ENCODE measurements around the gene KIAA0513. TPM values are rescaled to one million over a fixed set of nuclear protein-coding genes. Genes with fewer than 3 reads are reported as not detected.

The KIAA0513 gene
- total RNA-seq, 1 experiment from 2014 or later, result 0.97 TPM

- no peak overlapping the region for H3K9ac ChIP-seq (ENCODE audit: low read length)
- H3K9me2 ChIP-seq (replicated peaks; ENCODE audit: insufficient read depth, low read length), result no peaks in the 10 kb centered on the region
- no peak overlapping the region for H3K27ac ChIP-seq (ENCODE audit: low read length)
- H2AFZ ChIP-seq (ENCODE audit: low read length), result no peak overlapping the region
- H3K36me3 ChIP-seq (ENCODE audit: insufficient read depth, low read length), result no peaks in the 10 kb centered on the region
- no peaks in the 10 kb centered on the region for H4K20me1 ChIP-seq (ENCODE audit: insufficient read depth, low read depth, low read length)
- H3K4me1 ChIP-seq (ENCODE audit: low read length), result peaks cover 21% of the 10 kb centered on the region
- no peak overlapping the region for H3K4me2 ChIP-seq (ENCODE audit: low read depth, low read length, poor library complexity, severe bottlenecking)
- no peaks in the 10 kb centered on the region for H3K79me2 ChIP-seq (ENCODE audit: low read length)
- no peak for DNase-seq
- no peaks in the 10 kb centered on the region for H3K27me3 ChIP-seq (ENCODE audit: low read length)
- no peaks in the 10 kb centered on the region for H3K9me3 ChIP-seq (ENCODE audit: low read length)
- no peak overlapping the region for H3K4me3 ChIP-seq (ENCODE audit: low read length)
These were observed 34.0 kb downstream of the KIAA0513 start for GRCh38 chr16:85061566-85061965.

GRCh38 chr16:85062323-85062722 is 34.7 kb downstream of the KIAA0513 start:
- Histone ChIP-seq H3K79me2 (ENCODE audit: low read length) (no peaks in the 10 kb centered on the region), H3K4me3 (ENCODE audit: low read length) (no peak overlapping the region), H3K9me3 (ENCODE audit: low read length) (no peaks in the 10 kb centered on the region), H3K9ac (ENCODE audit: low read length) (no peak overlapping the region), H2AFZ (ENCODE audit: low read length) (no peak overlapping the region), H3K27me3 (ENCODE audit: low read length) (no peaks in the 10 kb centered on the region), H3K27ac (ENCODE audit: low read length) (no peak overlapping the region), H4K20me1 (ENCODE audit: insufficient read depth, low read depth, low read length) (no peaks in the 10 kb centered on the region; the same call in 1 of the 2 replicates), H3K4me1 (ENCODE audit: low read length) (peaks cover 14% of the 10 kb centered on the region), H3K4me2 (ENCODE audit: low read depth, low read length, poor library complexity, severe bottlenecking) (no peak overlapping the region), H3K36me3 (ENCODE audit: insufficient read depth, low read length) (no peaks in the 10 kb centered on the region), H3K9me2 (replicated peaks; ENCODE audit: insufficient read depth, low read length) (no peaks in the 10 kb centered on the region)
- no peak for DNase-seq

GRCh38 chr16:85062845-85063244 is 35.2 kb downstream of the KIAA0513 start:
- H3K4me2 ChIP-seq (ENCODE audit: low read depth, low read length, poor library complexity, severe bottlenecking), result no peak overlapping the region
- peaks cover 9% of the 10 kb centered on the region for H3K4me1 ChIP-seq (ENCODE audit: low read length)
- no peaks in the 10 kb centered on the region for H3K79me2 ChIP-seq (ENCODE audit: low read length)
- DNase-seq, result no peak
- H3K27ac ChIP-seq (ENCODE audit: low read length), result no peak overlapping the region
- H4K20me1 ChIP-seq (ENCODE audit: insufficient read depth, low read depth, low read length), result no peaks in the 10 kb centered on the region; the same call in 1 of the 2 replicates
- H3K9ac ChIP-seq (ENCODE audit: low read length), result no peak overlapping the region
- H3K36me3 ChIP-seq (ENCODE audit: insufficient read depth, low read length), result no peaks in the 10 kb centered on the region
- no peaks in the 10 kb centered on the region for H3K9me2 ChIP-seq (replicated peaks; ENCODE audit: insufficient read depth, low read length)
- H3K27me3 ChIP-seq (ENCODE audit: low read length), result no peaks in the 10 kb centered on the region
- no peak overlapping the region for H2AFZ ChIP-seq (ENCODE audit: low read length)
- H3K4me3 ChIP-seq (ENCODE audit: low read length), result no peak overlapping the region
- H3K9me3 ChIP-seq (ENCODE audit: low read length), result no peaks in the 10 kb centered on the region

- H3K27me3 ChIP-seq (ENCODE audit: low read length), result no peaks in the 10 kb centered on the region
- H2AFZ ChIP-seq (ENCODE audit: low read length), result no peak overlapping the region
- H4K20me1 ChIP-seq (ENCODE audit: insufficient read depth, low read depth, low read length), result no peaks in the 10 kb centered on the region; the same call in 1 of the 2 replicates
- H3K4me1 ChIP-seq (ENCODE audit: low read length), result no peaks in the 10 kb centered on the region
- no peaks in the 10 kb centered on the region for H3K79me2 ChIP-seq (ENCODE audit: low read length)
- H3K4me2 ChIP-seq (ENCODE audit: low read depth, low read length, poor library complexity, severe bottlenecking), result no peak overlapping the region
- no peak overlapping the region for H3K4me3 ChIP-seq (ENCODE audit: low read length)
- no peaks in the 10 kb centered on the region for H3K9me3 ChIP-seq (ENCODE audit: low read length)
- H3K9ac ChIP-seq (ENCODE audit: low read length), result no peak overlapping the region
- H3K27ac ChIP-seq (ENCODE audit: low read length), result no peak overlapping the region
- no peak for DNase-seq
- no peaks in the 10 kb centered on the region for H3K9me2 ChIP-seq (replicated peaks; ENCODE audit: insufficient read depth, low read length)
- H3K36me3 ChIP-seq (ENCODE audit: insufficient read depth, low read length), result no peaks in the 10 kb centered on the region
These were observed 36.6 kb downstream of the KIAA0513 start for GRCh38 chr16:85064186-85064585.

GRCh38 chr16:85065099-85065498 is 37.5 kb downstream of the KIAA0513 start:
- DNase-seq, result no peak
- Histone ChIP-seq H3K9me3 (ENCODE audit: low read length) (no peaks in the 10 kb centered on the region), H3K9ac (ENCODE audit: low read length) (no peak overlapping the region), H3K27me3 (ENCODE audit: low read length) (no peaks in the 10 kb centered on the region), H4K20me1 (ENCODE audit: insufficient read depth, low read depth, low read length) (no peaks in the 10 kb centered on the region; the same call in 1 of the 2 replicates), H3K4me3 (ENCODE audit: low read length) (no peak overlapping the region), H2AFZ (ENCODE audit: low read length) (no peak overlapping the region), H3K79me2 (ENCODE audit: low read length) (no peaks in the 10 kb centered on the region), H3K36me3 (ENCODE audit: insufficient read depth, low read length) (no peaks in the 10 kb centered on the region), H3K27ac (ENCODE audit: low read length) (no peak overlapping the region), H3K4me2 (ENCODE audit: low read depth, low read length, poor library complexity, severe bottlenecking) (no peak overlapping the region), H3K9me2 (replicated peaks; ENCODE audit: insufficient read depth, low read length) (no peaks in the 10 kb centered on the region), H3K4me1 (ENCODE audit: low read length) (no peaks in the 10 kb centered on the region)

- H3K4me1 ChIP-seq (ENCODE audit: low read length), result no peaks in the 10 kb centered on the region
- no peaks in the 10 kb centered on the region for H3K9me2 ChIP-seq (replicated peaks; ENCODE audit: insufficient read depth, low read length)
- H3K4me3 ChIP-seq (ENCODE audit: low read length), result no peak overlapping the region
- H4K20me1 ChIP-seq (ENCODE audit: insufficient read depth, low read depth, low read length), result no peaks in the 10 kb centered on the region; the same call in 1 of the 2 replicates
- no peak overlapping the region for H3K4me2 ChIP-seq (ENCODE audit: low read depth, low read length, poor library complexity, severe bottlenecking)
- H3K36me3 ChIP-seq (ENCODE audit: insufficient read depth, low read length), result no peaks in the 10 kb centered on the region
- H3K27ac ChIP-seq (ENCODE audit: low read length), result no peak overlapping the region
- H3K9me3 ChIP-seq (ENCODE audit: low read length), result no peaks in the 10 kb centered on the region
- H3K9ac ChIP-seq (ENCODE audit: low read length), result no peak overlapping the region
- H3K27me3 ChIP-seq (ENCODE audit: low read length), result no peaks in the 10 kb centered on the region
- DNase-seq, result no peak
- H2AFZ ChIP-seq (ENCODE audit: low read length), result no peak overlapping the region
- H3K79me2 ChIP-seq (ENCODE audit: low read length), result no peaks in the 10 kb centered on the region
These were observed 38.8 kb downstream of the KIAA0513 start for GRCh38 chr16:85066346-85066885.

- DNase-seq, result no peak
- H3K79me2 ChIP-seq (ENCODE audit: low read length), result no peaks in the 10 kb centered on the region
These were observed 39.4 kb downstream of the KIAA0513 start for GRCh38 chr16:85067024-85067423.

GRCh38 chr16:85067426-85067825 is 39.8 kb downstream of the KIAA0513 start:
- Histone ChIP-seq H3K4me3 (ENCODE audit: low read length) (no peak overlapping the region), H3K27me3 (ENCODE audit: low read length) (no peaks in the 10 kb centered on the region), H3K9ac (ENCODE audit: low read length) (no peak overlapping the region), H4K20me1 (ENCODE audit: insufficient read depth, low read depth, low read length) (no peaks in the 10 kb centered on the region; the same call in 1 of the 2 replicates), H3K4me1 (ENCODE audit: low read length) (no peaks in the 10 kb centered on the region), H3K9me3 (ENCODE audit: low read length) (no peaks in the 10 kb centered on the region), H3K9me2 (replicated peaks; ENCODE audit: insufficient read depth, low read length) (no peaks in the 10 kb centered on the region), H3K79me2 (ENCODE audit: low read length) (no peaks in the 10 kb centered on the region), H3K4me2 (ENCODE audit: low read depth, low read length, poor library complexity, severe bottlenecking) (no peak overlapping the region), H3K36me3 (ENCODE audit: insufficient read depth, low read length) (no peaks in the 10 kb centered on the region), H3K27ac (ENCODE audit: low read length) (no peak overlapping the region), H2AFZ (ENCODE audit: low read length) (no peak overlapping the region)
- DNase-seq, result no peak

More at GRCh38 chr16:85067024-85067423, 39.4 kb downstream of the KIAA0513 start:
- Histone ChIP-seq H3K9ac (ENCODE audit: low read length) (no peak overlapping the region), H4K20me1 (ENCODE audit: insufficient read depth, low read depth, low read length) (no peaks in the 10 kb centered on the region; the same call in 1 of the 2 replicates), H3K27ac (ENCODE audit: low read length) (no peak overlapping the region), H3K36me3 (ENCODE audit: insufficient read depth, low read length) (no peaks in the 10 kb centered on the region), H3K4me1 (ENCODE audit: low read length) (no peaks in the 10 kb centered on the region), H3K27me3 (ENCODE audit: low read length) (no peaks in the 10 kb centered on the region), H3K4me2 (ENCODE audit: low read depth, low read length, poor library complexity, severe bottlenecking) (no peak overlapping the region), H2AFZ (ENCODE audit: low read length) (no peak overlapping the region), H3K9me3 (ENCODE audit: low read length) (no peaks in the 10 kb centered on the region), H3K4me3 (ENCODE audit: low read length) (no peak overlapping the region), H3K9me2 (replicated peaks; ENCODE audit: insufficient read depth, low read length) (no peaks in the 10 kb centered on the region)
